T-helper 1 cell (primary cell): ENCODE measurements around the gene CCR7.

Experiments used
- DNase-seq, 5 donors: peaks; one replicate each; pipeline ENCODE4 v3.0.0-alpha.2; 2012 to 2020

CCR7 gene

DNA sequence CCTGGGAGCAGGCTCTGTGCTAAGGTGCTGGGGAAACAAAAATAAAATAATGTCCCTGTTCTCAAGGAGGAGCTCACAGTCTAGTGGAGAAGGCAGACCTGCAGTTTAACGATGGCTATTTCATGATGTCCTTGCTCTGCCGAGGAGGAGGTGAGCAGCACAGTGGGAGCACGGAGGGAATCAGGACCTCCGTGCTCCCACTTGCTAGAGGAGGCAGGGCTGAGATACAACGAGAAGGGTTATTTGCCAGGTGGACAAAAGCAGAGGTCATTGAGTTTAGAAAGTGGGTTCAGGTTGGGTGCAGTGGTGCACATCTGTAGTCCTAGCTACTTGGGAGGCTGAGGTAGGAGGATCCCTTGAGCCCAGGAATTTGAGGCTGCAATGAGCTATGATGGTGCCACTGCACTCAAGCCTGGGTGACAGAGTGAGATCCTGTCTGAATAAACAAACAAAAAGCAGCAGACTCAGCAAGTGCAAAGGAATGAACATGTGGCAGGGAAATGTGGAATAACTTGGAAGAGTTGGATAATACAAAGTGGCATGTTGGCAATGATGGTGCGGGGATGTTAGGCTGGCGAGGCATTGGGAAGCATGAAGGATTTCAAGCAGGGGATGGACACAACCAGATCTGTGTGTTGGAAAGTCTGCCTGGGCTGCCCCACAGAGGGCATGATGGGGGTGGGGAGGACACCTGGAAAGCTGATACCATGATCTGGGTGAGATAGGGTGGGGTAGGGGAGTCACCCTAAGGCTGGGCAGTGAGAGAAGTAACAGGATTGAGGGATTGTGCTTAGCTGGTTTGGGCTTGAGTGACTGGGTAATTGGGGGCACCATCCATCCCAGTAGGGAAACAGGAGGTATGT is 51.0 kb downstream of the CCR7 start:
- no peak for DNase-seq

DNA sequence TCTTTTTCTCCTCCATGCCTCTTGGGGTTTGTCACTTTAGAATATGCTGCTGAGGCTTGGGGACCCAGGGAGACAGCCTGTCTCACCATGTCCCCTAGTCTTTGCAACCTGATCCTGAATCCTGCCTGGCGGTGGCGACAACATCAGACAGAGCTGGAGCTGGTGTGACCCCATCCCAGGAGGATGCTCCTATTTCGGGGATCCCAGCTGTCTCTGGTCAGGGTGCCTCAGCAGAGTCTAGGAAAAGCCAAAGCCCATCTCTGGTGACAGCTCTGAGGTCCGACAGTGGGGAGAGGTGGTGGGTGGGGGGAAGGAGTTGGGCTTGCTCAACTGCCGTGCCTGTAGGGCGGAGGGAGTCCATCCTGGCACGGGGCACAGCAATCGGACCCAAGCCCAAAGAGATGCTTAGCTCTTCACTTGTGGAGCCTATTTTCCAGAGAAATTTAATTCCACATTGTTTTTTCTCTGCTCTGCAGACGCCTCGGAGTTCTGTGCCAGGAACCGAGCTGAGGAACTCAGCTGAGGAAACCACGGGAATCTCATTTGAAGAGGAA is 53.5 kb downstream of the CCR7 start:
- DNase-seq, result no peak

DNA sequence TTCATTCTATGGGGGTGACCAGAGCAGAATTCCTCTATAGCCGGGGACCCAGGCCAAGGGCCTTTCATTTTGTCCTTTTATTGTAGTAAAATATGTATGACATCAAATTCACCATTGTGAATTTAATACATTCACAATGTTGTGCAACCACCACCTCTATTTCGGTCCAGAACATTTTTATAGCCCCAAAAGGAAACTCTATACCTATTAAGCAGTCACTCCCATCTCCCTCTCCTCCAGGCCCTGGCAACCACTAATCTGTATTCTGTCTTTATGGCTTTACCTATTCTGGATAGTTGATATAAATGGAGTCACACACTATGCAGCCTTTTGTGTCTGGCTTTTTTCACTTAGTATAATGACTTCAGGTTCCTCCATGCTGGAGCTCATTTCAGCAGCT is 54.1 kb downstream of the CCR7 start:
- DNase-seq, result no peak

DNA sequence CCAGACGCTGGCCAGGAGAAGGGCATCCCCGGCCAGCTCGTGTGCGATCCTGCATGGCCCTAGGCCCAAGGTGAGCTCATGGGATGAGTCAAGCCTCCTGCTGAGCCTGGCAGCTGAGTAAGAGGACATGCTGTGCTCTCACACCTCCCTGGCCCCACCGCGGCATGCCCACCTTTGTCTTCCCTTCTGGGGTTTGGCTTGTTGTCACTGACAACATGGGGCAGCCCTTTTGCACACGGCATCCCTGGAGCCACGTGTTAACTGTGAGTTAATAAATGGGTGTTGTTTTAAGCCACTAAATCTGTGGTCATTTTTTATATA is 55.0 kb downstream of the CCR7 start:
- DNase-seq, result no peak

DNA sequence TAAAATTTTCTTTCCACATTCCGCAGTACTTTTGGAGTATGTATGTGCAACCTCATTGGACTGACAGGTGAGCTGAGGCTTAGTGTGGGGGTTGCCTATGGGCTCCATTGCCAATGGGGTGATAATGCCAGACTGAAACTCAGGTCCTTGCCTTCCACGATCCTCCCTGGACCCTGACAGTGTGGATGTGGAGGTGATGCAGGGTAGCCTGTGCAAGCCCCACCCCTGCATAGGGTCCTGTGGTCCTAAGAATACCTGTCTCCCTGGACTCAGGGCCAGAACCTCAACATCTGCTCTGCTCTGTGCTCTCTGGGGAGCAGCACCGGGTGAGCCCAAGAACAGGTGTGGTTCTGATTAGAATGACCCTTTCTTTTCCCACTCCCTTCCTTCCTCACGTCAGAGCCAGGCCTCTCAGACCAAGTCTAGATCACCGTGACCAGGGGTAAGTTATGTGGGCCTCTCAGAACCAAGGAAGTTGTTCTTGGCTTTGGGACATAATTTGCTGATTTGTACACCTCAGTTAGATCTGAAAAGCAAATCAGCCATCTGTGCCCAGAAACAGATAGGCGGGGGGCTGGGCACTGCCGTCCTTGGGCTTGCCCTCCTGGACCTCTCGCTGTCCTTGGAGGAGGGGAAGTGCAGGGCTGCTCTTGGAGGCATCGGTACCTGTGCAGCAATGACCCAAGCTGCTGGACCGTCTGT is 55.5 kb downstream of the CCR7 start:
- no peak for DNase-seq

DNA sequence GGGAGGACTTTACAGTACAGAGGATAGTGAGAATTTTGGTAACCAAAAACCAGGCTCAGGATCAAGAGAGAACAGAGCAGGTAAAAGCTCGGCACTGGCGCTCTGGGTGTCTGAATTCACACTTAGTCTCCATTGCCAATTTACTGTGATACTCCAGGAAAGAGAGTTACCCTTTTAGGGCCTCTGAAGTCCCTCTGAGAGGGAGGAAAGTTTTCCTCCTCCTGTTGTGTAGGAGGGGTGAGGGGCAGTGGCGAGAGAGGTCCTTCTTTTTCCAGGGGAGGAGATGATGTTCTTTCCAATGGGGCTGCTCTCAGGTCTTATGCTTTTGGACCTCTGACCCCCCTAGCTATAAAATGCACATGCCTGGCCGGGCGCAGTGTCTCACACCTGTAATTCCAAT is 58.5 kb downstream of the CCR7 start:
- no peak for DNase-seq
